ENCODE results near the gene TRIM71.

The TRIM71 gene

GRCh38 chr3:32855350-32855953 is 37.7 kb downstream of the TRIM71 start:
- H3K36me3 ChIP-seq (ENCODE audit: control insufficient read depth, insufficient read depth, low read length): peaks cover 51% of the 10 kb centered on the region
- no peak overlapping the region for H3K27ac ChIP-seq (ENCODE audit: low read depth, low read length)
- H3K27me3 ChIP-seq (ENCODE audit: control insufficient read depth, insufficient read depth, low read length): no peaks in the 10 kb centered on the region
- H3K9ac ChIP-seq (ENCODE audit: low read length): no peak overlapping the region
- H3K9me3 ChIP-seq (ENCODE audit: control insufficient read depth, insufficient read depth, low read depth, low read length): no peaks in the 10 kb centered on the region
- peaks cover 92% of the 10 kb centered on the region for H3K4me1 ChIP-seq (ENCODE audit: control insufficient read depth, insufficient read depth, low read length)
- H3K4me3 ChIP-seq (ENCODE audit: low read depth, low read length): no peak overlapping the region

- H3K9me3 ChIP-seq (ENCODE audit: control insufficient read depth, insufficient read depth, low read depth, low read length): no peaks in the 10 kb centered on the region
- H3K27ac ChIP-seq (ENCODE audit: low read depth, low read length): no peak overlapping the region
- no peak overlapping the region; the same call in 1 of the 2 replicates for H3K4me3 ChIP-seq (ENCODE audit: low read depth, low read length)
- H3K9ac ChIP-seq (ENCODE audit: low read length): no peak overlapping the region
- H3K27me3 ChIP-seq (ENCODE audit: control insufficient read depth, insufficient read depth, low read length): no peaks in the 10 kb centered on the region
- H3K36me3 ChIP-seq (ENCODE audit: control insufficient read depth, insufficient read depth, low read length): peaks cover 56% of the 10 kb centered on the region
- peaks cover 87% of the 10 kb centered on the region for H3K4me1 ChIP-seq (ENCODE audit: control insufficient read depth, insufficient read depth, low read length)
Observed at GRCh38 chr3:32856355-32856889, 38.6 kb downstream of the TRIM71 start.

- H3K9me3 ChIP-seq (ENCODE audit: control insufficient read depth, insufficient read depth, low read depth, low read length): no peaks in the 10 kb centered on the region
- peaks cover 61% of the 10 kb centered on the region for H3K36me3 ChIP-seq (ENCODE audit: control insufficient read depth, insufficient read depth, low read length)
- H3K27me3 ChIP-seq (ENCODE audit: control insufficient read depth, insufficient read depth, low read length): no peaks in the 10 kb centered on the region
- no peak overlapping the region for H3K4me3 ChIP-seq (ENCODE audit: low read depth, low read length)
- no peak overlapping the region for H3K27ac ChIP-seq (ENCODE audit: low read depth, low read length)
- H3K4me1 ChIP-seq (ENCODE audit: control insufficient read depth, insufficient read depth, low read length): peaks cover 87% of the 10 kb centered on the region
- no peak overlapping the region for H3K9ac ChIP-seq (ENCODE audit: low read length)
Observed at GRCh38 chr3:32856901-32857507, 39.2 kb downstream of the TRIM71 start.

GRCh38 chr3:32857921-32858320 is 40.1 kb downstream of the TRIM71 start:
- Histone ChIP-seq H3K9ac (ENCODE audit: low read length) (no peak overlapping the region), H3K36me3 (ENCODE audit: control insufficient read depth, insufficient read depth, low read length) (peaks cover 67% of the 10 kb centered on the region), H3K27ac (ENCODE audit: low read depth, low read length) (0 out of 2 replicates have a peak overlapping the region, but pooled peaks have one; percentile 8), H3K4me1 (ENCODE audit: control insufficient read depth, insufficient read depth, low read length) (peaks cover 88% of the 10 kb centered on the region), H3K27me3 (ENCODE audit: control insufficient read depth, insufficient read depth, low read length) (no peaks in the 10 kb centered on the region), H3K4me3 (ENCODE audit: low read depth, low read length) (no peak overlapping the region), H3K9me3 (ENCODE audit: control insufficient read depth, insufficient read depth, low read depth, low read length) (no peaks in the 10 kb centered on the region)

GRCh38 chr3:32859604-32860237 is 41.9 kb downstream of the TRIM71 start:
- Histone ChIP-seq H3K36me3 (ENCODE audit: control insufficient read depth, insufficient read depth, low read length) (peaks cover 57% of the 10 kb centered on the region), H3K4me3 (ENCODE audit: low read depth, low read length) (no peak overlapping the region), H3K27me3 (ENCODE audit: control insufficient read depth, insufficient read depth, low read length) (no peaks in the 10 kb centered on the region), H3K9ac (ENCODE audit: low read length) (no peak overlapping the region), H3K27ac (ENCODE audit: low read depth, low read length) (no peak overlapping the region), H3K9me3 (ENCODE audit: control insufficient read depth, insufficient read depth, low read depth, low read length) (no peaks in the 10 kb centered on the region), H3K4me1 (ENCODE audit: control insufficient read depth, insufficient read depth, low read length) (peaks cover 89% of the 10 kb centered on the region)

- H3K9me3 ChIP-seq (ENCODE audit: control insufficient read depth, insufficient read depth, low read depth, low read length): no peaks in the 10 kb centered on the region
- H3K4me3 ChIP-seq (ENCODE audit: low read depth, low read length): no peak overlapping the region
- no peaks in the 10 kb centered on the region for H3K27me3 ChIP-seq (ENCODE audit: control insufficient read depth, insufficient read depth, low read length)
- peaks cover 49% of the 10 kb centered on the region for H3K36me3 ChIP-seq (ENCODE audit: control insufficient read depth, insufficient read depth, low read length)
- H3K9ac ChIP-seq (ENCODE audit: low read length): no peak overlapping the region
- H3K27ac ChIP-seq (ENCODE audit: low read depth, low read length): no peak overlapping the region
- H3K4me1 ChIP-seq (ENCODE audit: control insufficient read depth, insufficient read depth, low read length): peaks cover 89% of the 10 kb centered on the region
Observed at GRCh38 chr3:32860499-32860898, 42.7 kb downstream of the TRIM71 start.

GRCh38 chr3:32861681-32862080 is 43.9 kb downstream of the TRIM71 start:
- Histone ChIP-seq H3K27me3 (ENCODE audit: control insufficient read depth, insufficient read depth, low read length) (no peaks in the 10 kb centered on the region), H3K4me3 (ENCODE audit: low read depth, low read length) (no peak overlapping the region), H3K4me1 (ENCODE audit: control insufficient read depth, insufficient read depth, low read length) (peaks cover 91% of the 10 kb centered on the region), H3K9me3 (ENCODE audit: control insufficient read depth, insufficient read depth, low read depth, low read length) (no peaks in the 10 kb centered on the region), H3K36me3 (ENCODE audit: control insufficient read depth, insufficient read depth, low read length) (peaks cover 41% of the 10 kb centered on the region), H3K27ac (ENCODE audit: low read depth, low read length) (no peak overlapping the region), H3K9ac (ENCODE audit: low read length) (no peak overlapping the region)

- Histone ChIP-seq H3K27ac (ENCODE audit: low read depth, low read length) (no peak overlapping the region), H3K4me1 (ENCODE audit: control insufficient read depth, insufficient read depth, low read length) (peaks cover 91% of the 10 kb centered on the region), H3K4me3 (ENCODE audit: low read depth, low read length) (no peak overlapping the region), H3K9me3 (ENCODE audit: control insufficient read depth, insufficient read depth, low read depth, low read length) (no peaks in the 10 kb centered on the region), H3K36me3 (ENCODE audit: control insufficient read depth, insufficient read depth, low read length) (peaks cover 34% of the 10 kb centered on the region; the same call in 1 of the 2 replicates), H3K27me3 (ENCODE audit: control insufficient read depth, insufficient read depth, low read length) (no peaks in the 10 kb centered on the region), H3K9ac (ENCODE audit: low read length) (no peak overlapping the region)
Observed at GRCh38 chr3:32862247-32862935, 44.6 kb downstream of the TRIM71 start.

- no peak overlapping the region for H3K9ac ChIP-seq (ENCODE audit: low read length)
- H3K27me3 ChIP-seq (ENCODE audit: control insufficient read depth, insufficient read depth, low read length): no peaks in the 10 kb centered on the region
- H3K27ac ChIP-seq (ENCODE audit: low read depth, low read length): no peak overlapping the region
- H3K4me3 ChIP-seq (ENCODE audit: low read depth, low read length): no peak overlapping the region
- peaks cover 28% of the 10 kb centered on the region; the same call in 1 of the 2 replicates for H3K36me3 ChIP-seq (ENCODE audit: control insufficient read depth, insufficient read depth, low read length)
- H3K4me1 ChIP-seq (ENCODE audit: control insufficient read depth, insufficient read depth, low read length): peaks cover 91% of the 10 kb centered on the region
- no peaks in the 10 kb centered on the region for H3K9me3 ChIP-seq (ENCODE audit: control insufficient read depth, insufficient read depth, low read depth, low read length)
Observed at GRCh38 chr3:32862936-32863487, 45.2 kb downstream of the TRIM71 start.

GRCh38 chr3:32865383-32865782 is 47.6 kb downstream of the TRIM71 start:
- peak overlapping the region; percentile 48; the same call in 1 of the 2 replicates for H3K27ac ChIP-seq (ENCODE audit: low read depth, low read length)
- H3K4me3 ChIP-seq (ENCODE audit: low read depth, low read length): no peak overlapping the region
- H3K9me3 ChIP-seq (ENCODE audit: control insufficient read depth, insufficient read depth, low read depth, low read length): no peaks in the 10 kb centered on the region
- H3K36me3 ChIP-seq (ENCODE audit: control insufficient read depth, insufficient read depth, low read length): peaks cover 17% of the 10 kb centered on the region; the same call in 1 of the 2 replicates
- H3K9ac ChIP-seq (ENCODE audit: low read length): peak overlapping the region; percentile 1
- H3K4me1 ChIP-seq (ENCODE audit: control insufficient read depth, insufficient read depth, low read length): peaks cover 89% of the 10 kb centered on the region
- H3K27me3 ChIP-seq (ENCODE audit: control insufficient read depth, insufficient read depth, low read length): no peaks in the 10 kb centered on the region

Measured in HUES6 (cell line).